Colonic mucosa (tissue), 4 donors: ENCODE data around the gene HDAC4. TPM values are rescaled to one million over a fixed set of nuclear protein-coding genes. Genes with fewer than 3 reads are reported as not detected.
"Not testable (repeated sequence)": the region's sequence is repeated elsewhere in the genome, so short reads cannot be mapped to it uniquely, and the experiment has no call there.

Experiments
- DNase-seq: peaks from one replicate; pipeline ENCODE4 v3.0.0-alpha.2; 2020
- H3K27ac ChIP-seq: fragments of 200-600 bp; one replicate; pipeline ENCODE4 v1.8.0; 2021
- H3K27me3 ChIP-seq: fragments of 200-600 bp; one replicate; pipeline ENCODE4 v1.8.0; 2021
- H3K36me3 ChIP-seq: fragments of 200-600 bp; one replicate; pipeline ENCODE4 v1.8.0; 2021
- H3K4me1 ChIP-seq: fragments of 200-600 bp; one replicate; pipeline ENCODE4 v1.8.0; 2021; ENCODE audit warnings: mild to moderate bottlenecking
- H3K4me3 ChIP-seq: fragments of 200-600 bp; one replicate; pipeline ENCODE4 v1.8.0; 2021
- H3K9ac ChIP-seq, 2 donors: one replicate each; pipeline ENCODE4 v1.7.0; 2013; ENCODE audit warnings: control low read depth in 2 of 2, low read depth in 2 of 2, low read length in 2 of 2
- H3K9me3 ChIP-seq: fragments of 200-600 bp; one replicate; pipeline ENCODE4 v1.8.0; 2021
- CTCF ChIP-seq: fragments of 200-600 bp; IDR thresholded peaks from one replicate; pipeline ENCODE4 v1.8.0; 2022; ENCODE audit warnings: antibody characterized with exemption, mild to moderate bottlenecking
- intact Hi-C: fragments of 100-400 bp; cut with DNase I; formaldehyde crosslinking; loops from one replicate; pipeline ENCODE4 v1.14.1; 2022
- total RNA-seq, 2 donors: library from RNA; stranded (reverse); fragmentation: NEBNext Ultra II Directional in 1 of 2; extraction: Animal tissue kit (Norgen Biotek cat#: 25700) in 1 of 2; gene quantifications; one replicate each; pipeline ENCODE4 v1.2.1, GENCODE V29; 2021
- donor health status: healthy.
- donor health status: DM: no; HTN: no; CAD: no.
- donor health status: DM: no; HTN: no; CAD: no.

HDAC4 gene
- total RNA-seq, 2 donors from 2014 or later = 35.3 to 46.8 TPM

GRCh38 chr2:239042046-239042445, 358.8 kb downstream of the HDAC4 start:
- Histone ChIP-seq H3K9me3 (no peaks in the 10 kb centered on the region), H3K36me3 (no peaks in the 10 kb centered on the region), H3K27ac (no peak overlapping the region), H3K9ac (no peak overlapping the region), H3K4me3 (no peak overlapping the region), H3K4me1 (no peaks in the 10 kb centered on the region), H3K27me3 (no peaks in the 10 kb centered on the region)
- intact Hi-C loops = no loop called here
- no peak for DNase-seq
- TF ChIP-seq CTCF = no peak

GRCh38 chr2:239041062-239041461, 359.8 kb downstream of the HDAC4 start:
- intact Hi-C loops = no loop called here
- H3K36me3 ChIP-seq = no peaks in the 10 kb centered on the region
- DNase-seq = no peak
- no peaks in the 10 kb centered on the region for H3K4me1 ChIP-seq
- no peak overlapping the region for H3K27ac ChIP-seq
- no peaks in the 10 kb centered on the region for H3K27me3 ChIP-seq
- H3K4me3 ChIP-seq = no peak overlapping the region
- TF ChIP-seq CTCF = no peak
- H3K9me3 ChIP-seq = no peaks in the 10 kb centered on the region
- H3K9ac ChIP-seq = no peak overlapping the region

GRCh38 chr2:239040152-239040761, 360.6 kb downstream of the HDAC4 start:
- Histone ChIP-seq H3K9ac (no peak overlapping the region), H3K4me3 (no peak overlapping the region), H3K9me3 (no peaks in the 10 kb centered on the region), H3K27ac (no peak overlapping the region), H3K27me3 (no peaks in the 10 kb centered on the region), H3K36me3 (no peaks in the 10 kb centered on the region), H3K4me1 (no peaks in the 10 kb centered on the region)
- TF ChIP-seq CTCF = no peak
- no peak for DNase-seq
- intact Hi-C loops = no loop called here

GRCh38 chr2:239039479-239039861, 361.4 kb downstream of the HDAC4 start:
- no peak overlapping the region for H3K27ac ChIP-seq
- no peaks in the 10 kb centered on the region for H3K36me3 ChIP-seq
- H3K27me3 ChIP-seq = no peaks in the 10 kb centered on the region
- DNase-seq = no peak
- no peaks in the 10 kb centered on the region for H3K9me3 ChIP-seq
- intact Hi-C loops = loop anchor here (10.0 kb wide), 2 partner anchors 955 to 1105 kb away; partner anchors contain the start of gene OTOS
- TF ChIP-seq CTCF = no peak
- H3K4me3 ChIP-seq = no peak overlapping the region
- no peak overlapping the region for H3K9ac ChIP-seq
- no peaks in the 10 kb centered on the region for H3K4me1 ChIP-seq

GRCh38 chr2:239038773-239039478, 361.9 kb downstream of the HDAC4 start:
- DNase-seq = no peak
- Histone ChIP-seq H3K9me3 (no peaks in the 10 kb centered on the region), H3K4me3 (no peak overlapping the region), H3K4me1 (no peaks in the 10 kb centered on the region), H3K9ac (no peak overlapping the region), H3K27ac (no peak overlapping the region), H3K27me3 (no peaks in the 10 kb centered on the region), H3K36me3 (no peaks in the 10 kb centered on the region)
- intact Hi-C loops = loop anchor here (10.0 kb wide), 2 partner anchors 956 to 1106 kb away; partner anchors contain the start of gene OTOS
- no peak for TF ChIP-seq CTCF

- not testable (repeated sequence) for H3K9me3 ChIP-seq, H3K27ac ChIP-seq, H3K27me3 ChIP-seq, H3K4me3 ChIP-seq, DNase-seq, H3K9ac ChIP-seq, H3K4me1 ChIP-seq, H3K36me3 ChIP-seq
- intact Hi-C loops = loop anchor here (10.0 kb wide), 2 partner anchors 957 to 1107 kb away; partner anchors contain the start of gene OTOS
Measured at GRCh38 chr2:239038284-239038683, 362.5 kb downstream of the HDAC4 start.
